HepG2 (cell line): ENCODE measurements around the gene HYAL2. TPM values are rescaled to one million over a fixed set of nuclear protein-coding genes. Genes with fewer than 3 reads are reported as not detected.
A peak's percentile ranks its signal among the peaks of the same experiment; 100 is the strongest.

Experiments used
- ATAC-seq: fragments of 200-7000 bp; cut with Tn5 transposase; 3 replicates; pipeline ENCODE4 v1.9.1; 2020; ENCODE audit warnings: mild to moderate bottlenecking, moderate library complexity
- BruUV-seq: library from RNA; stranded (reverse); fragments of 400-500 nt; replicated peaks from 2 replicates; lab custom pipeline; 2021; lab: Mats Ljungman, UMichigan
- CTCF ChIA-PET: fragments of 300-600 bp; formaldehyde crosslinking; extraction: SDS; loops from one replicate; lab custom pipeline; 2021; ENCODE audit warnings: low total read pairs, inconsistent platforms, low intra/inter-chr PET ratio; lab: Yijun Ruan, JAX
- POLR2A ChIA-PET: fragments of 350-600 bp; sonication (Branson Sonifier 250); formaldehyde crosslinking; loops from one replicate; lab custom pipeline; 2020; ENCODE audit warnings: antibody characterized with exemption, inconsistent platforms; lab: Yijun Ruan, JAX
- DNase-seq: peaks from one replicate; pipeline ENCODE4 v3.0.0-alpha.2; 2015; ENCODE audit warnings: low spot score
- FAIRE-seq: peaks from 3 replicates; lab custom pipeline; 2011; peaks lifted over from hg19 to GRCh38; lab: Jason Lieb, UNC
- H2AFZ ChIP-seq: one replicate; pipeline ENCODE4 v1.6.1; 2011; ENCODE audit warnings: low read length, inconsistent platforms
- H3K27ac ChIP-seq: fragments of 300-600 bp; 3 replicates; pipeline ENCODE4 v1.8.0; 2011; ENCODE audit warnings: mixed run types, mild to moderate bottlenecking, mixed read lengths, low read length, inconsistent platforms; ENCODE audit not compliant: insufficient read depth; ENCODE audit errors: extremely low read length
- H3K27me3 ChIP-seq, 2 experiments: fragments of 200-600 bp in 1 of 2; 2 replicates in 1 of 2; 3 replicates in 1 of 2; pipeline versions ENCODE4 v1.6.0 to v1.8.0; 2011; ENCODE audit warnings: low read length in 2 of 2, mild to moderate bottlenecking in 2 of 2, moderate library complexity in 2 of 2, inconsistent platforms in 1 of 2; ENCODE audit not compliant: insufficient read depth in 2 of 2, control insufficient read depth in 1 of 2
- H3K36me3 ChIP-seq, 2 experiments: fragments of 200-600 bp in 1 of 2; replicated peaks in 1 of 2; 2 replicates in 1 of 2; 3 replicates in 1 of 2; pipeline versions ENCODE4 v1.5.1 to v1.8.0; 2011; ENCODE audit warnings: low read length in 2 of 2, inconsistent platforms in 1 of 2; ENCODE audit not compliant: insufficient read depth in 2 of 2, control insufficient read depth in 1 of 2
- H3K4me1 ChIP-seq: 2 replicates; pipeline ENCODE4 v1.5.1; 2012; ENCODE audit warnings: low read length, inconsistent platforms; ENCODE audit not compliant: insufficient read depth
- H3K4me2 ChIP-seq: 2 replicates; pipeline ENCODE4 v1.6.0; 2011; ENCODE audit warnings: low read depth, low read length, inconsistent platforms
- H3K4me3 ChIP-seq, 3 experiments: fragments of 200-600 bp in 1 of 3; sonication (generic), shearing (Covaris generic) in 1 of 3; replicated peaks in 1 of 3; 2 replicates each; pipeline ENCODE4 v1.5.1; 2011 to 2016; ENCODE audit warnings: low read length in 3 of 3, inconsistent platforms in 2 of 3, low read depth in 2 of 3, mild to moderate bottlenecking in 2 of 3, control low read depth in 1 of 3, mixed read lengths in 1 of 3; ENCODE audit not compliant: insufficient read depth in 1 of 3
- H3K79me2 ChIP-seq: one replicate; pipeline ENCODE4 v1.6.1; 2011; ENCODE audit warnings: low read length, inconsistent platforms; ENCODE audit not compliant: insufficient read depth
- H3K9ac ChIP-seq: 2 replicates; pipeline ENCODE4 v1.6.0; 2011; ENCODE audit warnings: mild to moderate bottlenecking, low read depth, low read length, inconsistent platforms; ENCODE audit not compliant: insufficient read depth
- H3K9me3 ChIP-seq: 2 replicates; pipeline ENCODE4 v1.5.1; 2012; ENCODE audit warnings: mild to moderate bottlenecking, low read length
- H4K20me1 ChIP-seq: 2 replicates; pipeline ENCODE4 v1.6.0; 2011; ENCODE audit warnings: inconsistent platforms, mild to moderate bottlenecking, low read length, moderate library complexity; ENCODE audit not compliant: insufficient read depth
- AFF4 ChIP-seq: sonication (generic); formaldehyde crosslinking; IDR thresholded peaks from 2 replicates; pipeline ENCODE4 v1.4.0; 2020; ENCODE audit warnings: missing genetic modification reagents
- HOXA9 ChIP-seq: sonication (generic); formaldehyde crosslinking; IDR thresholded peaks from 2 replicates; pipeline ENCODE4 v1.8.1; 2022; ENCODE audit warnings: missing genetic modification reagents, mild to moderate bottlenecking, moderate library complexity, borderline replicate concordance
- IKZF1 ChIP-seq: fragments of 450-650 bp; IDR thresholded peaks from 2 replicates; pipeline ENCODE4 v1.7.1; 2016
- PHF5A ChIP-seq: IDR thresholded peaks from one replicate; pipeline ENCODE4 v1.6.1; 2018; ENCODE audit warnings: low read depth, missing genetic modification reagents; ENCODE audit not compliant: unreplicated experiment
- POLR2G ChIP-seq: fragments of 200-400 bp; formaldehyde crosslinking; IDR thresholded peaks from 2 replicates; pipeline ENCODE4 v1.6.1; 2018; ENCODE audit warnings: mild to moderate bottlenecking, low read depth, low read length, moderate library complexity
- RBFOX2 ChIP-seq: fragments of 200-400 bp; formaldehyde crosslinking; IDR thresholded peaks from 2 replicates; pipeline ENCODE4 v1.6.1; 2017; ENCODE audit warnings: low read depth, mild to moderate bottlenecking, low read length
- SRY ChIP-seq: sonication (generic); formaldehyde crosslinking; IDR thresholded peaks from 2 replicates; pipeline ENCODE4 v1.8.0; 2022; ENCODE audit warnings: mild to moderate bottlenecking, missing genetic modification reagents
- ZNF337 ChIP-seq: sonication (generic); formaldehyde crosslinking; IDR thresholded peaks from 2 replicates; pipeline ENCODE4 v1.5.1; 2020; ENCODE audit warnings: missing genetic modification reagents, low read depth, mild to moderate bottlenecking, borderline replicate concordance
- ZNF543 ChIP-seq: sonication (generic); formaldehyde crosslinking; IDR thresholded peaks from 2 replicates; pipeline ENCODE4 v1.4.0; 2020; ENCODE audit warnings: mild to moderate bottlenecking, missing genetic modification reagents
- WGBS: methylation state at CpG from one replicate; pipeline ENCODE4 v1.1.6; 2017; ENCODE audit warnings: low lambda C conversion rate; 5-methylcytosine and 5-hydroxymethylcytosine counted together
- in situ Hi-C: cut with HindIII; loops from 2 replicates; pipeline ENCODE4 v1.10.0; 2017; ENCODE audit warnings: low pct_unique_long_range_greater_than_20kb; ENCODE audit not compliant: extremely low pct_ligation_motif_present
- intact Hi-C: fragments of 100-400 bp; cut with micrococcal nuclease; formaldehyde crosslinking; loops from one replicate; pipeline ENCODE4 v1.10.0; 2022; ENCODE audit not compliant: unreplicated experiment
- polyA plus RNA-seq, 8 experiments: library from polyadenylated mRNA; depleted of rRNA in 3 of 8; stranded (reverse) in 7 of 8; unstranded in 1 of 8; fragments of >200 nt; fragmentation: Illumina TruSeq in 4 of 8; extraction: Trizol in 4 of 8; gene quantifications; 2 replicates each; pipeline versions ENCODE4 v1.2.1 to v1.2.3, GENCODE V29; 2011 to 2016; ENCODE audit warnings: low read depth in 4 of 8, missing spikeins in 1 of 8, mixed read lengths in 1 of 8; ENCODE audit not compliant: insufficient read depth in 1 of 8
- total RNA-seq, 5 experiments: library from RNA; depleted of rRNA; stranded (reverse); fragments of >200 nt; fragmentation: Illumina TruSeq; extraction: Trizol; gene quantifications; 2 replicates each; pipeline ENCODE4 v1.2.3, GENCODE V29; 2016; ENCODE audit warnings: low read depth in 1 of 5

Gene HYAL2
- total and polyA plus RNA-seq, 2 of the 13 experiments (the other 11 are each of a cell fraction or from before 2014, with no cell fraction given) = 76.2 to 102 TPM

- intact Hi-C loops (no loop called here), in situ Hi-C loops (no loop called here)
- BruUV-seq = no TSS peak
- peaks cover 0 to 2% of the 10 kb centered on the region in 2 experiments; a peak in 1 of 5 replicates for H3K27me3 ChIP-seq
- H3K79me2 ChIP-seq = peaks cover 46% of the 10 kb centered on the region
- POLR2A ChIA-PET = interaction anchor here (4.7 kb wide), 1 partner anchor 11 kb away, joined by 58 read pairs; the partner anchor contains the start of gene HYAL2
- ATAC-seq (no peak), FAIRE-seq (no peak), DNase-seq (no peak)
- H3K4me3 ChIP-seq = no peak overlapping the region
- H3K9me3 ChIP-seq = no peaks in the 10 kb centered on the region
- no peak overlapping the region for H2AFZ ChIP-seq
- CTCF ChIA-PET = no interaction called here
- TF ChIP-seq AFF4 = no peak
- TF ChIP-seq SRY = no peak
- TF ChIP-seq ZNF337 (CRISPR knock-in tag) = no peak
- no peak for TF ChIP-seq IKZF1
- no peak for TF ChIP-seq PHF5A
- no peak for TF ChIP-seq ZNF543 (CRISPR knock-in tag)
- peak; percentile 31; the same call in 1 of the 2 replicates for TF ChIP-seq POLR2G
- TF ChIP-seq RBFOX2 = 0 out of 2 replicates have a peak, but pooled peaks have one; percentile 9
- no peak for TF ChIP-seq HOXA9 (CRISPR knock-in tag)
- peaks cover 22 to 39% of the 10 kb centered on the region in 2 experiments for H3K36me3 ChIP-seq
- H3K4me2 ChIP-seq = peak overlapping the region; percentile 97
- WGBS = 82% methylated on average over 5 of the region's 5 CpGs
- H3K4me1 ChIP-seq = peaks cover 53% of the 10 kb centered on the region
- H3K9ac ChIP-seq = peak overlapping the region; percentile 15; the same call in 1 of the 2 replicates
- H3K27ac ChIP-seq = no peak overlapping the region
- H4K20me1 ChIP-seq = peaks cover 12% of the 10 kb centered on the region
Measured at GRCh38 chr3:50334339-50335075, 12.0 kb upstream of the HYAL2 start.
